GM12892 (cell line): ENCODE results near the gene DGKB.

ENCODE experiments used
- POLR2A ChIP-seq: IDR thresholded peaks from 2 replicates; pipeline ENCODE4 v1.6.1; 2011; ENCODE audit warnings: low read depth, low read length, control low read depth
- POLR2AphosphoS5 ChIP-seq: IDR thresholded peaks from 2 replicates; pipeline ENCODE4 v1.6.1; 2011; ENCODE audit warnings: low read depth, low read length, control low read depth
- TAF1 ChIP-seq: IDR thresholded peaks from 2 replicates; pipeline ENCODE4 v1.6.1; 2011; ENCODE audit warnings: low read depth, mild to moderate bottlenecking, control low read depth, low read length, borderline replicate concordance

DNA sequence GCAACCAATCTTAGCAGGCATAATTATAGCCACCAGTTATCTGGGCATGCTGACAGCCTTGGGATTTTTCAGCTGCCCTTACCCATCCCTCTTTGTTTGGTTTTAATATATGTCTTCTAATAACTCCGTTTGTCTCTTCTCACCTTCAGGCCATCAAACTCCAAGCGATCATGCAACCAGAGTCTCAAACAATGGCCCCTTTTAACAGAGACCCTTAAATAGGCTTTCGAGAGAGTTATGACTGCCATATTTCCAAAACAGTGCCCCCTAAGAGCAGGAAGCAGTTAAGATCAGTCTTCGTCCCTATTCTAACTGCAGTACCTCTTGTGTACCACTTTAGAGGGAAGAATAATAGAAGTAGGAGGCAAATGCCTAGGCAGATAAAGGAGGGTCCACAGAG lies 157.5 kb downstream of the DGKB start:
- TF ChIP-seq POLR2A, result no peak
- no peak for TF ChIP-seq POLR2AphosphoS5
- TF ChIP-seq TAF1, result no peak
